ENCODE data around the gene PEX11B.

PEX11B gene

GRCh38 chr1:145871994-145872924 is 46.3 kb downstream of the PEX11B start (continued):
- no peak for TF ChIP-seq ZNF626 (tag by site-specific recombination; IDR thresholded peaks at IDR 0.05)
- TF ChIP-seq, protein P1, sequence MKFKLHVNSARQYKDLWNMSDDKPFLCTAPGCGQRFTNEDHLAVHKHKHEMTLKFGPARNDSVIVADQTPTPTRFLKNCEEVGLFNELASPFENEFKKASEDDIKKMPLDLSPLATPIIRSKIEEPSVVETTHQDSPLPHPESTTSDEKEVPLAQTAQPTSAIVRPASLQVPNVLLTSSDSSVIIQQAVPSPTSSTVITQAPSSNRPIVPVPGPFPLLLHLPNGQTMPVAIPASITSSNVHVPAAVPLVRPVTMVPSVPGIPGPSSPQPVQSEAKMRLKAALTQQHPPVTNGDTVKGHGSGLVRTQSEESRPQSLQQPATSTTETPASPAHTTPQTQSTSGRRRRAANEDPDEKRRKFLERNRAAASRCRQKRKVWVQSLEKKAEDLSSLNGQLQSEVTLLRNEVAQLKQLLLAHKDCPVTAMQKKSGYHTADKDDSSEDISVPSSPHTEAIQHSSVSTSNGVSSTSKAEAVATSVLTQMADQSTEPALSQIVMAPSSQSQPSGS (tag by site-specific recombination; IDR thresholded peaks at IDR 0.05; ENCODE audit: low read depth): no peak

DNA sequence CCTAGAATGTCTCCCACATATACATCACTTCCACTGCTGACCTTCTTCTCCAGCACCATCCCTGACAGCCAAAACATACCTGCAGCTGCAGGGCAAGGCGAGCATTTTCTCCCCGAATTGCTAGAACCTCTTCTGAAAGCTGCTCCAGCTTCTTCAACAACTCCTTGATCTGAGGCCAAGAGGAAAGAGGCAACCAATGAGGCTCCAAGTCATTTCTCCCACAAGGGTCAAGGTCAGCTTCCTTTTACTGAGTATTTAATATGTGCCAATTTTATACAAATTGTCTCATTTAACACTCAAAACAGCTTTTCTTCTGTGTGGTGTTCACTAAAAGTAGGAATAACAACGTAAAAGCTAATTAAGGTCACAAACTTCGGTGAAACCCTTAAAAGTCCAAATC is 50.3 kb downstream of the PEX11B start:
- ChIA-PET CTCF (interaction anchor here (0.6 kb wide), 2 partner anchors 15 to 142 kb away, joined by 3 read pairs; no protein-coding TSS in a partner anchor), POLR2A (interaction anchor here (2.5 kb wide), 1 partner anchor 9 kb away, joined by 9 read pairs; the partner anchor contains the start of gene PIAS3)
- TF ChIP-seq, protein P2, sequence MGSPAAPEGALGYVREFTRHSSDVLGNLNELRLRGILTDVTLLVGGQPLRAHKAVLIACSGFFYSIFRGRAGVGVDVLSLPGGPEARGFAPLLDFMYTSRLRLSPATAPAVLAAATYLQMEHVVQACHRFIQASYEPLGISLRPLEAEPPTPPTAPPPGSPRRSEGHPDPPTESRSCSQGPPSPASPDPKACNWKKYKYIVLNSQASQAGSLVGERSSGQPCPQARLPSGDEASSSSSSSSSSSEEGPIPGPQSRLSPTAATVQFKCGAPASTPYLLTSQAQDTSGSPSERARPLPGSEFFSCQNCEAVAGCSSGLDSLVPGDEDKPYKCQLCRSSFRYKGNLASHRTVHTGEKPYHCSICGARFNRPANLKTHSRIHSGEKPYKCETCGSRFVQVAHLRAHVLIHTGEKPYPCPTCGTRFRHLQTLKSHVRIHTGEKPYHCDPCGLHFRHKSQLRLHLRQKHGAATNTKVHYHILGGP (tag by site-specific recombination; IDR thresholded peaks at IDR 0.05): peak; percentile 72
- 0 out of 2 replicates have a peak, but pooled peaks have one; percentile 26 for TF ChIP-seq ZNF664 (tag by site-specific recombination; IDR thresholded peaks at IDR 0.05)
- no peak for TF ChIP-seq ZNF174 (tag by site-specific recombination; IDR thresholded peaks at IDR 0.05)
- no peak for TF ChIP-seq MEIS1 (CRISPR knock-in tag; IDR thresholded peaks at IDR 0.05; ENCODE audit: borderline replicate concordance)
- no peak for TF ChIP-seq ZNF2 (tag by site-specific recombination; IDR thresholded peaks at IDR 0.05)
- Histone ChIP-seq H3K4me1 (ENCODE audit: control insufficient read depth, insufficient read depth, low read length) (no peaks in the 10 kb centered on the region), H3K9me3 (ENCODE audit: control insufficient read depth, insufficient read depth, low read depth, low read length) (no peaks in the 10 kb centered on the region), H3K27ac (ENCODE audit: extremely low read depth, low read depth, low read length) (no peak overlapping the region), H3K4me3 (ENCODE audit: low read depth, low read length) (no peak overlapping the region), H3K36me3 (ENCODE audit: control insufficient read depth in 2 of 2, insufficient read depth in 1 of 2, low read length in 2 of 2) (no peaks in the 10 kb centered on the region)

DNA sequence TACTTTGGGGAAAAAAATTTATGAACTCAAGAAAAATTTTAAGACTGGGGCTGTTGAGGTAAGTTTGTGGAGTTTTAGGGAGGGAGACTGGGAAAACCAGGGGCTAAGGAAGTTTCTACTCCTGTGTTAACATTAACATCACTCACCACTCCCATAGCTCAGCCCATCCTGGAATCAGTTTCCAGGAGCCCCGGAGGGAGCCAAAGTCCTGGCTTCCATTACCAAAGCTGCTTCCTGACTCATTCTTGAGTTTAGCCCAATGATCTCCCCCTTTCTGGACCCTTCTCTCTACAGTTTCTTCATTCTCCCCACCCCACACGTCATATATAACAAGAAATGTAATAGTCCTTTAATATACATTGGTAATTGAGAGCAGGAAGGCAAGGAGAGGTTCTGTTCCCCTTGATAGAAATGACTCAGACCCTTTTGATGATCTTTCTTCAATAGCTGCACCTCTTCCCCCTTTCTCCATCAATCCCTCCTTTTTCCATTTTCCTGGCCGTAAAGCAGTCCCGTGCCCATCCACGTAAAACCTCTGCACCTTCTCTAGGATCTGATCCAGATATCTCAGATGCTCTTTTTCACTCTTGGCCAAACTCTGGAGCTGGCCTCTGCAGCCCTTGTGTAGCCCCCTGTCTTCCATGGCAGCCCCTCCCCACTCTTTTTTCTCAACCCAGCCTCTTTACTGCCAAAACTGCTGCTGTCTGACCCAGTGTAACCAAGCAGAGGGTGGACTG is 55.1 kb downstream of the PEX11B start:
- Histone ChIP-seq H3K4me1 (ENCODE audit: control insufficient read depth, insufficient read depth, low read length) (no peaks in the 10 kb centered on the region), H3K27ac (ENCODE audit: extremely low read depth, low read depth, low read length) (no peak overlapping the region), H3K36me3 (ENCODE audit: control insufficient read depth in 2 of 2, insufficient read depth in 1 of 2, low read length in 2 of 2) (no peaks in the 10 kb centered on the region), H3K4me3 (ENCODE audit: low read depth, low read length) (no peak overlapping the region), H3K9me3 (ENCODE audit: control insufficient read depth, insufficient read depth, low read depth, low read length) (no peaks in the 10 kb centered on the region)
- ChIA-PET CTCF (interaction anchor here (9.6 kb wide), 1 partner anchor 17 kb away, joined by 190 read pairs; the partner anchor contains the start of gene NUDT17), POLR2A (interaction anchor here (1.1 kb wide), 1 partner anchor 39 kb away, joined by 3 read pairs; the partner anchor contains the start of genes POLR3C and RNF115)
- TF ChIP-seq PRDM4 (tag by site-specific recombination; IDR thresholded peaks at IDR 0.05) (peak; percentile 95), ZNF18 (tag by site-specific recombination; IDR thresholded peaks at IDR 0.05) (no peak)

All from HEK293 (cell line).